GM23338 (cell line): ENCODE measurements around the gene LSP1. TPM values are rescaled to one million over a fixed set of nuclear protein-coding genes. Genes with fewer than 3 reads are reported as not detected.

Experiments used
- ATAC-seq: fragments of 200-7000 bp; cut with Tn5 transposase; 3 replicates; pipeline ENCODE4 v1.9.1; 2020
- DNase-seq: peaks from one replicate; pipeline ENCODE4 v3.0.0-alpha.2; 2015; ENCODE audit warnings: low spot score
- H2AFZ ChIP-seq: fragments of 200-600 bp; sonication (generic); 2 replicates; pipeline ENCODE4 v1.8.0; 2016; ENCODE audit warnings: antibody characterized with exemption, mild to moderate bottlenecking, moderate library complexity
- H3F3A ChIP-seq: fragments of 200-600 bp; sonication (generic); replicated peaks from 2 replicates; pipeline ENCODE4 v1.8.0; 2017; ENCODE audit warnings: antibody characterized with exemption, mixed run types, low read depth
- H3K27ac ChIP-seq: fragments of 200-600 bp; sonication (generic); 2 replicates; pipeline ENCODE4 v1.6.1; 2016; ENCODE audit warnings: low read depth
- H3K27me3 ChIP-seq: fragments of 200-600 bp; sonication (generic); 2 replicates; pipeline ENCODE4 v1.8.0; 2016; ENCODE audit warnings: mild to moderate bottlenecking, mixed run types, moderate library complexity; ENCODE audit not compliant: insufficient read depth
- H3K36me3 ChIP-seq: fragments of 200-600 bp; sonication (generic); 2 replicates; pipeline ENCODE4 v1.8.0; 2016; ENCODE audit warnings: mild to moderate bottlenecking; ENCODE audit not compliant: insufficient read depth
- H3K4me1 ChIP-seq: fragments of 200-600 bp; sonication (generic); 2 replicates; pipeline ENCODE4 v1.8.0; 2016; ENCODE audit warnings: mild to moderate bottlenecking, moderate library complexity; ENCODE audit not compliant: insufficient read depth
- H3K4me2 ChIP-seq: fragments of 200-600 bp; sonication (generic); 2 replicates; pipeline ENCODE4 v1.7.1; 2017; ENCODE audit warnings: mixed run types
- H3K4me3 ChIP-seq: fragments of 200-600 bp; sonication (generic); 2 replicates; pipeline ENCODE4 v1.6.1; 2016; ENCODE audit warnings: mixed run types
- H3K79me2 ChIP-seq: fragments of 200-600 bp; sonication (generic); replicated peaks from 2 replicates; pipeline ENCODE4 v1.8.0; 2017; ENCODE audit warnings: mild to moderate bottlenecking; ENCODE audit not compliant: insufficient read depth
- H3K9me2 ChIP-seq: fragments of 200-600 bp; sonication (generic); 2 replicates; pipeline ENCODE4 v1.8.0; 2017; ENCODE audit not compliant: insufficient read depth
- H4K20me1 ChIP-seq: fragments of 200-600 bp; sonication (generic); replicated peaks from 2 replicates; pipeline ENCODE4 v1.8.0; 2017; ENCODE audit warnings: mild to moderate bottlenecking; ENCODE audit not compliant: insufficient read depth
- H3K27ac Mint-ChIP-seq: 2 replicates; pipeline ENCODE4 v1.8.0; 2020; ENCODE audit warnings: inconsistent platforms, mild to moderate bottlenecking, moderate library complexity, mixed read lengths
- H3K27me3 Mint-ChIP-seq: 3 replicates; pipeline ENCODE4 v1.8.0; 2022; ENCODE audit warnings: low read depth, mild to moderate bottlenecking, moderate library complexity, mixed read lengths, inconsistent platforms; ENCODE audit not compliant: insufficient read depth, poor library complexity
- H3K36me3 Mint-ChIP-seq: 3 replicates; pipeline ENCODE4 v1.8.0; 2021; ENCODE audit warnings: low read depth, mild to moderate bottlenecking, inconsistent platforms, moderate library complexity, mixed read lengths
- H3K4me1 Mint-ChIP-seq: 3 replicates; pipeline ENCODE4 v1.8.0; 2020; ENCODE audit warnings: mild to moderate bottlenecking, inconsistent platforms, mixed read lengths
- H3K4me3 Mint-ChIP-seq: 3 replicates; pipeline ENCODE4 v1.8.0; 2021; ENCODE audit warnings: moderate library complexity, mild to moderate bottlenecking, inconsistent platforms, mixed read lengths
- H3K9me3 Mint-ChIP-seq: 3 replicates; pipeline ENCODE4 v1.8.0; 2020; ENCODE audit warnings: moderate library complexity, mild to moderate bottlenecking, inconsistent platforms, mixed read lengths
- CREB1 ChIP-seq: fragments of 250-450 bp; sonication (Bioruptor Pico); IDR thresholded peaks from 2 replicates; pipeline ENCODE4 v1.5.0; 2020; ENCODE audit warnings: low read depth, mild to moderate bottlenecking, moderate library complexity
- EZH2 ChIP-seq: fragments of 200-600 bp; sonication (generic); IDR thresholded peaks from one replicate; pipeline ENCODE4 v1.8.0; 2017; ENCODE audit warnings: antibody characterized with exemption, mild to moderate bottlenecking, low read depth; ENCODE audit not compliant: unreplicated experiment
- EZH2phosphoT487 ChIP-seq: fragments of 200-600 bp; sonication (generic); IDR thresholded peaks from one replicate; pipeline ENCODE4 v1.8.1; 2018; ENCODE audit warnings: antibody characterized with exemption; ENCODE audit not compliant: unreplicated experiment
- JUNB ChIP-seq: IDR thresholded peaks from one replicate; pipeline ENCODE4 v1.6.1; 2016; ENCODE audit warnings: antibody characterized with exemption; ENCODE audit not compliant: unreplicated experiment
- NANOG ChIP-seq: IDR thresholded peaks from 2 replicates; pipeline ENCODE4 v1.6.1; 2016; ENCODE audit warnings: antibody characterized with exemption, borderline replicate concordance
- POLR2AphosphoS5 ChIP-seq: IDR thresholded peaks from 2 replicates; pipeline ENCODE4 v1.6.1; 2016; ENCODE audit warnings: antibody characterized with exemption, low read depth
- STAT1 ChIP-seq: IDR thresholded peaks from one replicate; pipeline ENCODE4 v1.6.1; 2016; ENCODE audit warnings: antibody characterized with exemption; ENCODE audit not compliant: unreplicated experiment
- ZNF114 ChIP-seq: fragments of 250-450 bp; sonication (Bioruptor Pico); IDR thresholded peaks from 2 replicates; pipeline ENCODE4 v1.5.0; 2020; ENCODE audit warnings: mild to moderate bottlenecking, moderate library complexity
- ZNF331 ChIP-seq: fragments of 250-450 bp; sonication (Bioruptor Pico); IDR thresholded peaks from 2 replicates; pipeline ENCODE4 v1.5.0; 2020; ENCODE audit warnings: low read depth, mild to moderate bottlenecking, moderate library complexity
- polyA plus RNA-seq: library from polyadenylated mRNA; unstranded; fragments of >200 nt; fragmentation: Nextera tagmentation; extraction: Ambion mirVana; gene quantifications from 2 replicates; pipeline ENCODE4 v1.2.1, GENCODE V29; 2016
- total RNA-seq: library from RNA; depleted of rRNA; stranded (reverse); fragments of >200 nt; shearing (Covaris generic); gene quantifications from 2 replicates; pipeline ENCODE4 v1.2.3, GENCODE V29; 2014
- TF ChIP-seq, protein P1 (sequence below): fragments of 250-450 bp; sonication (Bioruptor Pico); IDR thresholded peaks from 2 replicates; pipeline ENCODE4 v1.5.0; 2020; ENCODE audit warnings: mild to moderate bottlenecking, moderate library complexity
- TF ChIP-seq, protein P2 (sequence below): IDR thresholded peaks from one replicate; pipeline ENCODE4 v1.6.1; 2018; ENCODE audit warnings: antibody characterized with exemption; ENCODE audit not compliant: unreplicated experiment
- TF ChIP-seq, protein P3 (sequence below), 2 experiments: fragments of 200-600 bp in 1 of 2; sonication (generic) in 1 of 2; conservative IDR thresholded peaks; 2 replicates each; pipeline versions ENCODE4 v1.5.1 to v1.6.1; 2016 to 2017; ENCODE audit warnings: antibody characterized with exemption in 2 of 2, low read depth in 2 of 2, mild to moderate bottlenecking in 2 of 2, moderate library complexity in 1 of 2
- TF ChIP-seq, protein P4 (sequence below): IDR thresholded peaks from 2 replicates; pipeline ENCODE4 v1.6.1; 2016; ENCODE audit warnings: antibody characterized with exemption

The LSP1 gene
- total and polyA plus RNA-seq, 2 experiments from 2014 or later: 0.84 TPM; not detected in 1

DNA sequence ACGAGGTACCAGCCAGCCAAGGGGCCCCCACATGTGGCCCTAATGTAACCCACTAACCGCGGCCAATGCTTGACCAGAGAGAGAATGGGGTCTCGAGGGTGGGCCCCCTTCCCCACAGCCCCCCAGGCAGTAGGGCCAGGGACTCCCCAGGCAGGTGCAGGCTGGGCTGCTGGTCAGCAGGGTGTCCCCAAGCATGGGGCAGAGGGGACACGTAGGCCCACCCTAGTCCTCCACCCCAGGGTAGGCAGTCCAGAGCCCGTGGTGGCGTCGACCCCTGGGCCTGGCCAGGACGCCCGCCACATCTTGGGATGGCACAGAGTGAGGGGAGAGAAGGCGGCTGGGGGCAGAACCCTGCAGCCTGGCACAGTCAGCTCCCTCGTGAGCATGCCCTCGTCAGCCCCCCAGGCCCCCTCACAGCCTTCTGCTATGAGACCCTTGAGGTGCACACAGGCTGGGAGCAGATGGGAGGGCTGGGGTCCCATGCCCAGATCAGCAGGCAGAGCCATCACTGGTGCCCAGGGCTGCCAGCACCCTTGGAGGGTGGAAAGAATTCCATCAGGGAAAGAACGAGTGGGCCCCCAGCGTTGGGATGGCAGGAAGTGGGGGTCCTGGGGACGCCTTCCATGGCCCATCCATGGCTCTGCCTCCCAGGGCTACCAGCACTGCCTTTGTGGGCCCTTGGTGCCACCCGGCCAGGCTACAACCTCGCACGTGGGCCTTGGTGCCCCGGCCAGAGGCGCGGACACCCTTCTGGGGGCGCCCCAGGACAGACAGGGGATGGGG lies 72.7 kb downstream of the LSP1 start:
- no peak overlapping the region for H3K27ac ChIP-seq
- no peak overlapping the region for H3K4me2 ChIP-seq
- no peaks in the 10 kb centered on the region for H3K79me2 ChIP-seq
- H3K4me1 Mint-ChIP-seq: no peaks in the 10 kb centered on the region
- no peak overlapping the region for H2AFZ ChIP-seq
- no peaks in the 10 kb centered on the region for H3K4me1 ChIP-seq
- TF ChIP-seq, protein P1, sequence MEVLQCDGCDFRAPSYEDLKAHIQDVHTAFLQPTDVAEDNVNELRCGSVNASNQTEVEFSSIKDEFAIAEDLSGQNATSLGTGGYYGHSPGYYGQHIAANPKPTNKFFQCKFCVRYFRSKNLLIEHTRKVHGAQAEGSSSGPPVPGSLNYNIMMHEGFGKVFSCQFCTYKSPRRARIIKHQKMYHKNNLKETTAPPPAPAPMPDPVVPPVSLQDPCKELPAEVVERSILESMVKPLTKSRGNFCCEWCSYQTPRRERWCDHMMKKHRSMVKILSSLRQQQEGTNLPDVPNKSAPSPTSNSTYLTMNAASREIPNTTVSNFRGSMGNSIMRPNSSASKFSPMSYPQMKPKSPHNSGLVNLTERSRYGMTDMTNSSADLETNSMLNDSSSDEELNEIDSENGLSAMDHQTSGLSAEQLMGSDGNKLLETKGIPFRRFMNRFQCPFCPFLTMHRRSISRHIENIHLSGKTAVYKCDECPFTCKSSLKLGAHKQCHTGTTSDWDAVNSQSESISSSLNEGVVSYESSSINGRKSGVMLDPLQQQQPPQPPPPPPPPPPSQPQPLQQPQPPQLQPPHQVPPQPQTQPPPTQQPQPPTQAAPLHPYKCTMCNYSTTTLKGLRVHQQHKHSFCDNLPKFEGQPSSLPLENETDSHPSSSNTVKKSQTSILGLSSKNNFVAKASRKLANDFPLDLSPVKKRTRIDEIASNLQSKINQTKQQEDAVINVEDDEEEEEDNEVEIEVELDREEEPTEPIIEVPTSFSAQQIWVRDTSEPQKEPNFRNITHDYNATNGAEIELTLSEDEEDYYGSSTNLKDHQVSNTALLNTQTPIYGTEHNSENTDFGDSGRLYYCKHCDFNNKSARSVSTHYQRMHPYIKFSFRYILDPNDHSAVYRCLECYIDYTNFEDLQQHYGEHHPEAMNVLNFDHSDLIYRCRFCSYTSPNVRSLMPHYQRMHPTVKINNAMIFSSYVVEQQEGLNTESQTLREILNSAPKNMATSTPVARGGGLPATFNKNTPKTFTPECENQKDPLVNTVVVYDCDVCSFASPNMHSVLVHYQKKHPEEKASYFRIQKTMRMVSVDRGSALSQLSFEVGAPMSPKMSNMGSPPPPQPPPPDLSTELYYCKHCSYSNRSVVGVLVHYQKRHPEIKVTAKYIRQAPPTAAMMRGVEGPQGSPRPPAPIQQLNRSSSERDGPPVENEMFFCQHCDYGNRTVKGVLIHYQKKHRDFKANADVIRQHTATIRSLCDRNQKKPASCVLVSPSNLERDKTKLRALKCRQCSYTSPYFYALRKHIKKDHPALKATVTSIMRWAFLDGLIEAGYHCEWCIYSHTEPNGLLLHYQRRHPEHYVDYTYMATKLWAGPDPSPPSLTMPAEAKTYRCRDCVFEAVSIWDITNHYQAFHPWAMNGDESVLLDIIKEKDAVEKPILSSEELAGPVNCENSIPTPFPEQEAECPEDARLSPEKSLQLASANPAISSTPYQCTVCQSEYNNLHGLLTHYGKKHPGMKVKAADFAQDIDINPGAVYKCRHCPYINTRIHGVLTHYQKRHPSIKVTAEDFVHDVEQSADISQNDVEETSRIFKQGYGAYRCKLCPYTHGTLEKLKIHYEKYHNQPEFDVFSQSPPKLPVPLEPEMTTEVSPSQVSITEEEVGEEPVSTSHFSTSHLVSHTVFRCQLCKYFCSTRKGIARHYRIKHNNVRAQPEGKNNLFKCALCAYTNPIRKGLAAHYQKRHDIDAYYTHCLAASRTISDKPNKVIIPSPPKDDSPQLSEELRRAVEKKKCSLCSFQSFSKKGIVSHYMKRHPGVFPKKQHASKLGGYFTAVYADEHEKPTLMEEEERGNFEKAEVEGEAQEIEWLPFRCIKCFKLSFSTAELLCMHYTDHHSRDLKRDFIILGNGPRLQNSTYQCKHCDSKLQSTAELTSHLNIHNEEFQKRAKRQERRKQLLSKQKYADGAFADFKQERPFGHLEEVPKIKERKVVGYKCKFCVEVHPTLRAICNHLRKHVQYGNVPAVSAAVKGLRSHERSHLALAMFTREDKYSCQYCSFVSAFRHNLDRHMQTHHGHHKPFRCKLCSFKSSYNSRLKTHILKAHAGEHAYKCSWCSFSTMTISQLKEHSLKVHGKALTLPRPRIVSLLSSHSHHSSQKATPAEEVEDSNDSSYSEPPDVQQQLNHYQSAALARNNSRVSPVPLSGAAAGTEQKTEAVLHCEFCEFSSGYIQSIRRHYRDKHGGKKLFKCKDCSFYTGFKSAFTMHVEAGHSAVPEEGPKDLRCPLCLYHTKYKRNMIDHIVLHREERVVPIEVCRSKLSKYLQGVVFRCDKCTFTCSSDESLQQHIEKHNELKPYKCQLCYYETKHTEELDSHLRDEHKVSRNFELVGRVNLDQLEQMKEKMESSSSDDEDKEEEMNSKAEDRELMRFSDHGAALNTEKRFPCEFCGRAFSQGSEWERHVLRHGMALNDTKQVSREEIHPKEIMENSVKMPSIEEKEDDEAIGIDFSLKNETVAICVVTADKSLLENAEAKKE (CRISPR knock-in tag): no peak
- TF ChIP-seq, protein P2, sequence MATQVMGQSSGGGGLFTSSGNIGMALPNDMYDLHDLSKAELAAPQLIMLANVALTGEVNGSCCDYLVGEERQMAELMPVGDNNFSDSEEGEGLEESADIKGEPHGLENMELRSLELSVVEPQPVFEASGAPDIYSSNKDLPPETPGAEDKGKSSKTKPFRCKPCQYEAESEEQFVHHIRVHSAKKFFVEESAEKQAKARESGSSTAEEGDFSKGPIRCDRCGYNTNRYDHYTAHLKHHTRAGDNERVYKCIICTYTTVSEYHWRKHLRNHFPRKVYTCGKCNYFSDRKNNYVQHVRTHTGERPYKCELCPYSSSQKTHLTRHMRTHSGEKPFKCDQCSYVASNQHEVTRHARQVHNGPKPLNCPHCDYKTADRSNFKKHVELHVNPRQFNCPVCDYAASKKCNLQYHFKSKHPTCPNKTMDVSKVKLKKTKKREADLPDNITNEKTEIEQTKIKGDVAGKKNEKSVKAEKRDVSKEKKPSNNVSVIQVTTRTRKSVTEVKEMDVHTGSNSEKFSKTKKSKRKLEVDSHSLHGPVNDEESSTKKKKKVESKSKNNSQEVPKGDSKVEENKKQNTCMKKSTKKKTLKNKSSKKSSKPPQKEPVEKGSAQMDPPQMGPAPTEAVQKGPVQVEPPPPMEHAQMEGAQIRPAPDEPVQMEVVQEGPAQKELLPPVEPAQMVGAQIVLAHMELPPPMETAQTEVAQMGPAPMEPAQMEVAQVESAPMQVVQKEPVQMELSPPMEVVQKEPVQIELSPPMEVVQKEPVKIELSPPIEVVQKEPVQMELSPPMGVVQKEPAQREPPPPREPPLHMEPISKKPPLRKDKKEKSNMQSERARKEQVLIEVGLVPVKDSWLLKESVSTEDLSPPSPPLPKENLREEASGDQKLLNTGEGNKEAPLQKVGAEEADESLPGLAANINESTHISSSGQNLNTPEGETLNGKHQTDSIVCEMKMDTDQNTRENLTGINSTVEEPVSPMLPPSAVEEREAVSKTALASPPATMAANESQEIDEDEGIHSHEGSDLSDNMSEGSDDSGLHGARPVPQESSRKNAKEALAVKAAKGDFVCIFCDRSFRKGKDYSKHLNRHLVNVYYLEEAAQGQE: no peak
- no peak for TF ChIP-seq ZNF331
- TF ChIP-seq, protein P3, sequence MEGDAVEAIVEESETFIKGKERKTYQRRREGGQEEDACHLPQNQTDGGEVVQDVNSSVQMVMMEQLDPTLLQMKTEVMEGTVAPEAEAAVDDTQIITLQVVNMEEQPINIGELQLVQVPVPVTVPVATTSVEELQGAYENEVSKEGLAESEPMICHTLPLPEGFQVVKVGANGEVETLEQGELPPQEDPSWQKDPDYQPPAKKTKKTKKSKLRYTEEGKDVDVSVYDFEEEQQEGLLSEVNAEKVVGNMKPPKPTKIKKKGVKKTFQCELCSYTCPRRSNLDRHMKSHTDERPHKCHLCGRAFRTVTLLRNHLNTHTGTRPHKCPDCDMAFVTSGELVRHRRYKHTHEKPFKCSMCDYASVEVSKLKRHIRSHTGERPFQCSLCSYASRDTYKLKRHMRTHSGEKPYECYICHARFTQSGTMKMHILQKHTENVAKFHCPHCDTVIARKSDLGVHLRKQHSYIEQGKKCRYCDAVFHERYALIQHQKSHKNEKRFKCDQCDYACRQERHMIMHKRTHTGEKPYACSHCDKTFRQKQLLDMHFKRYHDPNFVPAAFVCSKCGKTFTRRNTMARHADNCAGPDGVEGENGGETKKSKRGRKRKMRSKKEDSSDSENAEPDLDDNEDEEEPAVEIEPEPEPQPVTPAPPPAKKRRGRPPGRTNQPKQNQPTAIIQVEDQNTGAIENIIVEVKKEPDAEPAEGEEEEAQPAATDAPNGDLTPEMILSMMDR (conservative IDR thresholded peaks at IDR 0.05; ENCODE audit: low read depth in 2 of 2): no peak
- TF ChIP-seq EZH2: no peak
- no peak for TF ChIP-seq CREB1 (CRISPR knock-in tag)
- TF ChIP-seq POLR2AphosphoS5: no peak
- no peak for TF ChIP-seq JUNB
- TF ChIP-seq EZH2phosphoT487: no peak
- no peak for TF ChIP-seq STAT1
- TF ChIP-seq NANOG: no peak
- no peak for TF ChIP-seq ZNF114 (CRISPR knock-in tag)
- TF ChIP-seq, protein P4, sequence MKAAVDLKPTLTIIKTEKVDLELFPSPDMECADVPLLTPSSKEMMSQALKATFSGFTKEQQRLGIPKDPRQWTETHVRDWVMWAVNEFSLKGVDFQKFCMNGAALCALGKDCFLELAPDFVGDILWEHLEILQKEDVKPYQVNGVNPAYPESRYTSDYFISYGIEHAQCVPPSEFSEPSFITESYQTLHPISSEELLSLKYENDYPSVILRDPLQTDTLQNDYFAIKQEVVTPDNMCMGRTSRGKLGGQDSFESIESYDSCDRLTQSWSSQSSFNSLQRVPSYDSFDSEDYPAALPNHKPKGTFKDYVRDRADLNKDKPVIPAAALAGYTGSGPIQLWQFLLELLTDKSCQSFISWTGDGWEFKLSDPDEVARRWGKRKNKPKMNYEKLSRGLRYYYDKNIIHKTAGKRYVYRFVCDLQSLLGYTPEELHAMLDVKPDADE: no peak
- no peaks in the 10 kb centered on the region for H3K27me3 ChIP-seq
- no peaks in the 10 kb centered on the region for H3K36me3 ChIP-seq
- no peaks in the 10 kb centered on the region for H4K20me1 ChIP-seq
- no peak overlapping the region for H3K27ac Mint-ChIP-seq
- DNase-seq: no peak
- H3K36me3 Mint-ChIP-seq: no peaks in the 10 kb centered on the region
- no peak overlapping the region for H3K4me3 ChIP-seq
- H3K9me3 Mint-ChIP-seq: no peaks in the 10 kb centered on the region
- no peak for ATAC-seq
- peaks cover 2% of the 10 kb centered on the region for H3K27me3 Mint-ChIP-seq
- no peaks in the 10 kb centered on the region for H3K9me2 ChIP-seq
- no peaks in the 10 kb centered on the region for H3F3A ChIP-seq
- H3K4me3 Mint-ChIP-seq: no peak overlapping the region
